PC-3 (cell line): Measurements from ENCODE around the gene CCDC74B. TPM values are rescaled to one million over a fixed set of nuclear protein-coding genes. Genes with fewer than 3 reads are reported as not detected.
"Not testable (repeated sequence)": the region's sequence is repeated elsewhere in the genome, so short reads cannot be mapped to it uniquely, and the experiment has no call there.

Experiments used
- ATAC-seq: fragments of 200-7000 bp; cut with Tn5 transposase; 2 replicates; pipeline ENCODE4 v1.9.1; 2020; ENCODE audit warnings: mild to moderate bottlenecking, moderate library complexity
- BruUV-seq: library from RNA; stranded (reverse); fragments of 400-500 nt; replicated peaks from 2 replicates; lab custom pipeline; 2021; lab: Mats Ljungman, UMichigan
- CTCF ChIA-PET: fragments of 300-600 bp; sonication (Branson Sonifier 250); formaldehyde crosslinking; loops from one replicate; lab custom pipeline; 2022; ENCODE audit warnings: antibody characterized with exemption; lab: Charles Lee
- POLR2A ChIA-PET: fragments of 300-600 bp; sonication (Branson Sonifier 250); formaldehyde crosslinking; loops from one replicate; lab custom pipeline; 2022; ENCODE audit warnings: antibody characterized with exemption; ENCODE audit not compliant: unreplicated experiment; lab: Charles Lee
- DNase-seq: peaks from one replicate; pipeline ENCODE4 v3.0.0-alpha.2; 2015
- H2AFZ ChIP-seq: fragments of 300-600 bp; sonication (generic); 2 replicates; pipeline ENCODE4 v1.6.0; 2016; ENCODE audit warnings: antibody characterized with exemption, low read length
- H3F3A ChIP-seq: fragments of 300-600 bp; sonication (generic); one replicate; pipeline ENCODE4 v1.6.0; 2017; ENCODE audit warnings: antibody characterized with exemption, low read length, control low read depth, mild to moderate bottlenecking; ENCODE audit not compliant: unreplicated experiment
- H3K27ac ChIP-seq: fragments of 300-600 bp; sonication (generic); 2 replicates; pipeline ENCODE4 v1.5.1; 2016; ENCODE audit warnings: mild to moderate bottlenecking, low read length
- H3K27me3 ChIP-seq: fragments of 300-600 bp; sonication (generic); 2 replicates; pipeline ENCODE4 v1.6.1; 2016; ENCODE audit warnings: low read length, mixed read lengths
- H3K36me3 ChIP-seq: fragments of 300-600 bp; sonication (generic); 2 replicates; pipeline ENCODE4 v1.6.1; 2016; ENCODE audit warnings: low read depth, mixed run types, low read length, mixed read lengths
- H3K4me1 ChIP-seq: fragments of 300-600 bp; sonication (generic); 2 replicates; pipeline ENCODE4 v1.5.1; 2016; ENCODE audit warnings: low read length; ENCODE audit not compliant: insufficient read depth
- H3K4me2 ChIP-seq: fragments of 300-600 bp; sonication (generic); 2 replicates; pipeline ENCODE4 v1.6.0; 2016; ENCODE audit warnings: low read length
- H3K4me3 ChIP-seq: fragments of 300-600 bp; sonication (generic); 2 replicates; pipeline ENCODE4 v1.5.1; 2016; ENCODE audit warnings: mild to moderate bottlenecking, low read length, mixed read lengths
- H3K79me2 ChIP-seq: fragments of 300-600 bp; sonication (generic); 2 replicates; pipeline ENCODE4 v1.6.1; 2017; ENCODE audit warnings: low read length, mixed read lengths
- H3K9ac ChIP-seq: fragments of 300-600 bp; sonication (generic); 2 replicates; pipeline ENCODE4 v1.6.0; 2016; ENCODE audit warnings: mild to moderate bottlenecking, low read length
- H3K9me2 ChIP-seq: fragments of 300-600 bp; sonication (generic); replicated peaks from 2 replicates; pipeline ENCODE4 v1.6.1; 2016; ENCODE audit warnings: mixed run types, low read length, mixed read lengths
- H3K9me3 ChIP-seq: fragments of 300-600 bp; sonication (generic); 2 replicates; pipeline ENCODE4 v1.6.1; 2016; ENCODE audit warnings: low read length, mixed read lengths
- H4K20me1 ChIP-seq: fragments of 300-600 bp; sonication (generic); 2 replicates; pipeline ENCODE4 v1.6.1; 2016; ENCODE audit warnings: low read length, mixed read lengths
- CTCF ChIP-seq: fragments of 300-600 bp; sonication (generic); conservative IDR thresholded peaks from 2 replicates; pipeline ENCODE4 v1.5.1; 2017; ENCODE audit warnings: antibody characterized with exemption, low read depth, mild to moderate bottlenecking, low read length
- EZH2 ChIP-seq: fragments of 300-600 bp; sonication (generic); IDR thresholded peaks from one replicate; pipeline ENCODE4 v1.6.1; 2017; ENCODE audit warnings: antibody characterized with exemption, mild to moderate bottlenecking, low read length; ENCODE audit not compliant: unreplicated experiment
- EZH2phosphoT487 ChIP-seq: fragments of 300-600 bp; sonication (generic); IDR thresholded peaks from 2 replicates; pipeline ENCODE4 v1.6.1; 2018; ENCODE audit warnings: mild to moderate bottlenecking, antibody characterized with exemption, low read length, borderline replicate concordance
- intact Hi-C: fragments of 100-400 bp; cut with micrococcal nuclease; formaldehyde crosslinking; loops from 2 replicates; pipeline ENCODE4 v1.9.0; 2023
- total RNA-seq: library from RNA; depleted of rRNA; stranded (reverse); fragments of >200 nt; gene quantifications from 2 replicates; pipeline ENCODE4 v1.2.3, GENCODE V29; 2014

Gene CCDC74B
- total RNA-seq, 1 experiment from 2014 or later: 8.6 TPM

GRCh38 chr2:130156624-130157004 is 11.7 kb upstream of the CCDC74B start:
- Histone ChIP-seq H3K27me3 (no peaks in the 10 kb centered on the region), H3K27ac (no peak overlapping the region), H3K79me2 (no peaks in the 10 kb centered on the region), H3K9me3 (no peaks in the 10 kb centered on the region), H3F3A (no peaks in the 10 kb centered on the region), H3K9ac (no peak overlapping the region), H3K4me1 (no peaks in the 10 kb centered on the region), H3K4me2 (no peak overlapping the region), H3K36me3 (no peaks in the 10 kb centered on the region), H3K9me2 (no peaks in the 10 kb centered on the region), H4K20me1 (no peaks in the 10 kb centered on the region), H2AFZ (no peak overlapping the region), H3K4me3 (no peak overlapping the region)
- BruUV-seq: no TSS peak
- intact Hi-C loops: no loop called here
- ChIA-PET CTCF (no interaction called here), POLR2A (no interaction called here)
- TF ChIP-seq EZH2 (no peak), EZH2phosphoT487 (no peak), CTCF (no peak)
- no peak for ATAC-seq
- DNase-seq: no peak

- TF ChIP-seq CTCF: peak; percentile 62
- H2AFZ ChIP-seq, H3K4me2 ChIP-seq, H3F3A ChIP-seq, CTCF ChIA-PET, H3K9me3 ChIP-seq, H4K20me1 ChIP-seq, H3K9ac ChIP-seq, H3K36me3 ChIP-seq, intact Hi-C loops, H3K27me3 ChIP-seq, H3K9me2 ChIP-seq, H3K4me3 ChIP-seq, H3K4me1 ChIP-seq, H3K79me2 ChIP-seq, POLR2A ChIA-PET, BruUV-seq, H3K27ac ChIP-seq: not testable (repeated sequence)
- DNase-seq: peak; percentile 59
- peak; percentile 66 for ATAC-seq
Measured at GRCh38 chr2:130155956-130156623, 11.2 kb upstream of the CCDC74B start.
